MM.1S (cell line): ENCODE data around the gene SURF2.

Experiments used
- CTCF ChIP-seq: fragments of 300-600 bp; sonication (generic); IDR thresholded peaks from 2 replicates; pipeline ENCODE4 v1.5.1; 2016; ENCODE audit warnings: antibody characterized with exemption, low read length, mixed read lengths
- EZH2phosphoT487 ChIP-seq: fragments of 300-600 bp; sonication (generic); IDR thresholded peaks from 2 replicates; pipeline ENCODE4 v1.6.1; 2018; ENCODE audit warnings: antibody characterized with exemption, low read length

GRCh38 chr9:133389562-133389961 lies 33.2 kb downstream of the SURF2 start:
- no peak for TF ChIP-seq CTCF
- TF ChIP-seq EZH2phosphoT487 = no peak
